NCI-H1048 (cell line): ENCODE measurements around the gene IFT43.

Experiments used
- DNase-seq: peaks from one replicate; lab custom pipeline; 2025; lab: John Stamatoyannopoulos, UW

IFT43 gene

GRCh38 chr14:76015191-76015590 lies 29.6 kb downstream of the IFT43 start:
- no peak for DNase-seq

DNA sequence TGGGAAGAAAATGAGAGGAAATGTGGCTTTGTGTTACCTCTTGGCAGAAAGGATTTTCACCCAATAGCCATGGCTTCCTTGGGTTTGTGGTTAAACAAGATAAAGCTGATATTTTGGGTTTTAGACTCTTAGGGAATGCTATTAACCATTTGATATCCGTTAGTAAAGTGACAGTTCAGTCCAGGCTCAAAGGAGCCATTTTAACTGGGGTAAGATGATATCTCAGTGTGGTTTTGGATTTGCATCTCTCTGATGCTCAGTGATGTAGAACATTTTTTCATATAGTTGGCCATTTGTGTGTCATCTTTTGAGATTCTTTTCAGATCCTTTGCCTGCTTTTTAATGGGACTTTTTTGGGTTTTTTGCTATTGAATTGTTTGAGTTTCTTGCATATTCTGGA lies 30.1 kb downstream of the IFT43 start:
- DNase-seq, result no peak

DNA sequence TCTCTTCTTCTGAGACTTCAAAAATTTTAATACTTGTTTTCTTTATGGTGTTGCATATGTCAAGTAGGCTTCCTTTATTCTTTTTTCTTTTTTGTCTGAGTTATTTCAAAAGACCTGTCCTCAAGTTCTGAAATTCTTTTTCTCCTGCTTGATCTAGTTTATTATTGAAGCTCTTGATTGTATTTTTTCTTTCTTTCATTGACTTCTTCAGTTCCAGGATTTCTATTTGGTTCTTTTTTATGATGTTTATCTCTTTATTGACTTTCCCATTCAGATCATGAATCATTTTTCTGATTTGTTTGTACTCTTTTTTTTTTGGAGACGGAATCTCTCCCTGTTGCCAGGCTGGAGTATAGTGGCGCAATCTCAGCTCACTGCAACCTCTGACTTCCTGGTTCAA lies 34.1 kb downstream of the IFT43 start:
- no peak for DNase-seq

- DNase-seq, result no peak
Measured at GRCh38 chr14:76022991-76023390, 37.4 kb downstream of the IFT43 start.

GRCh38 chr14:76023757-76024156 lies 38.2 kb downstream of the IFT43 start:
- DNase-seq, result no peak

DNA sequence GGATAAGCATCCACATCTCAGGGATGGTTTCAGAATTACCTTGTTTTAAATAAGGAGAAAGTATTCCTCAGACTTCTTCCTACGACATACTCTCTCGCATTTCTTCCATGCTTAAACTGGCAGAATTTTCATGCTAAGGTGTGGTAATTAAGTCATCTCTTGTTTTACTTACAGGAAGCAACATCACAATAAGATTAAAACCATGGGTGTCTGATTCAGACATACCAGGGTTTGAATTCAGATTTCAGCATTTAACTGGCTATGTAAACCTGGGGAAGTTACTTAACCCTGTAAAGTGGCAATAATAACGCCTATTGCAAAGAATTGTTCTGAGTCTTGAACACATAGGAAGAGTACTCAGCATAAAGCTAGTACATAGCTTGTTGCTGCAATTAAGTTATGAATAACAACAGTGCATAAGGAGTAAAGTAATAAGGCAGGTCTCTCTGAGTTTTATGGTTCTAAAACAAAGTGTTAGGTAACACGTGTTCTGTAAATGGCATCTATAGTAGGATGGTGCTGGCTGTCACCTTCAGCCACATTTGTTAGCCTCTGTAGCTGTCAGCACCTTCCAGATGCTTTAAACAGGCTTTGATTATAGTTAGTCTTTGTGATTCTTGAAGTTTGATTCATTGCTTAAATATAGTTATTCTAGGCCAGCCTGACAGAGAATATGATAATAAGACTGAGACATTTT lies 38.8 kb downstream of the IFT43 start:
- DNase-seq, result no peak

- no peak for DNase-seq
Measured at GRCh38 chr14:76034566-76034965, 49.0 kb downstream of the IFT43 start.

DNA sequence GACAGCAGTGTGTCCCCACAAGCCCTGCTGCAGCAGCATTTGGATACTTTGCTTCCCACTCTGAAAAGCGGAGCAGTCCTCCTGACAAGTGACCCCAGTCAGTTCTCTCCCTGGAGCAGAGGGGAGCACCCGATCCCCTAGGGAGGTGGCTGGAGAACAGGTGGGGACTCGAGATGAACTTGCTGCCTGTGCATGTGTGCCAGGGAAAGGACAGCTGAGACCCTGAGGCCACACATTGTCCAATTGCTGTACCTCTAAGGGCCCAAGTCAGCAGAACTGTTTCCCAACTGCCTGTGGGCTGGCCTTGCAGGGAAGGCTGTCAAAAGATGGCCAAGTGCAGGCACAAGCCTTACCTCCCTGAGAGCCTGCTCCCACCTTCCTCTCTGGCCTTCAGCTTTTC lies 55.1 kb downstream of the IFT43 start:
- DNase-seq, result no peak

- no peak for DNase-seq
Measured at GRCh38 chr14:76045773-76046172, 60.2 kb downstream of the IFT43 start.

DNA sequence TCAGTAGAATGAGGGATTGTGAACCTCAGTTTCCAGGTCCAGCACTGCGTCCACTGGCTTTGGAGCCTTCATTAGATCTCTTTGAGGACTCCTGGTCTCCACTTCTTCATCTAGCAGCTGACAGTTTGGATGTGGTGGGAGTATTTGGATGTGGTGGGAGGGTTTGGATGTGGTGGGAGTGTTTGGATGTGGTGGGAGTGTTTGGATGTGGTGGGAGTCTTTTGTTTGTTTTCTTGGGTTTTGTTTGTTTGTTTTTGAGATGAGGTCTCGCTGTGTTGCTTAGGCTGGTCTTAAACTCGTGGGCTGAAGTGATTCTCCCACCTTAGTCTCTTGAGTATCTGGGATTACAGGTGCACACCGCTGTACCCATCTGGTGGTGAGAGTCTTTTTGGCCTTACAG lies 64.7 kb downstream of the IFT43 start:
- DNase-seq, result no peak

- no peak for DNase-seq
Measured at GRCh38 chr14:76050797-76051392, 65.3 kb downstream of the IFT43 start.

DNA sequence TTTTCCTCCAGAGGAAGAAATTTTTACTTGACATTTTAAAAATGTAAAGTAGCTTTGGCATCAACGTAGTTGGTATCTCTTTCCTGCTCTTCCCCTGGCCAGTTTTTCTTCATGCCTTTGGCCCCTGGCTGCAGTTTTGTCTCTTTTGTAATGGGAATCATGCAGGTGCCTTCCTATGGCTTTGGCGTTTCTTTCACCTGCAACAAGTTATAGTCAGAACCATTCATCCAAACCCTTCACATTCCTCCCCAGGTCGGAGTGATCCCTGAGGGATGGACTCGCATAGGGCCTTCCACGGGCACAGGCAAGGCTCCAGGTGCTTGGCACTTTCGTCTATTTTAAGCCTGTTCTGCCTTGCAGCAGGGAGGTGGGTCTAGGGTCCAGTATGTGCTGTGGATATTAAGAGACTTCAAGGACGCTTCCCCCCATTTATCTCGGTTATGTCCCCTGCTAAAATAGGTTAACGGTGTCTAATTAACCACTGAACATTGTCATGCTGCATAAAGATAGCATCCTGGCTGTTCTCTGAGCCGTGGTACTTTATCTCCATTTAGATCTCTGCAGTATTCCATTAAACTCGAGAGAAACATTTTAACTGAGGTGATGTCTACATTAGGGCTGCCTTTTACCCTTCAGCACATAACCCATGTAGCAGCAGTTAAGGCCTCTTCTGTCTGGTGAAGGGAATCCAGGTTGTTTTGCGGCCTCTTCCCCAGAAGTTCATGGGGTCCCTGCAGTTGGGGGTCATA lies 66.3 kb downstream of the IFT43 start:
- no peak for DNase-seq

GRCh38 chr14:76053572-76054355 lies 68.2 kb downstream of the IFT43 start:
- DNase-seq, result no peak

- no peak for DNase-seq
Measured at GRCh38 chr14:76055330-76055729, 69.8 kb downstream of the IFT43 start.

DNA sequence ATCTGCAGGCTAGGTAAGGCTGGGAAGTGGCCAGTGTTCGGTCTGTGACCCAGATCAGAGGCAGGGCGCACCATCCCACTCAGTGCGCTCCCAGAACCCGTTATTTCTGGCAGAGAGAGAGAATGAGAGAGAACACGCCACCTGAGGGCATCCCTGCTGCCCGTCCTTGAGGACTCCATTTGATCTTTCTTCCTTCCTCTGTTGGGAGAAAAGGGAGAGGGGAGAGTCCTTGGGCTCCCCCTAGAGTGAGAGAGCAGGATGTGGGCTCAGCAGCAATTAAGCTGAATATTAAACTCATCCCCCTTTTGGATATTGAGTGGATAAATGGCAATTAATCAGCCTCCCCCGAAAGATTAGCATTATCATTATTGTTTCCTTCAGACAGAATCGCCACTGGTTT lies 70.6 kb downstream of the IFT43 start:
- DNase-seq, result no peak

GRCh38 chr14:76057914-76058313 lies 72.4 kb downstream of the IFT43 start:
- no peak for DNase-seq

GRCh38 chr14:76063327-76063726 lies 77.8 kb downstream of the IFT43 start:
- no peak for DNase-seq

DNA sequence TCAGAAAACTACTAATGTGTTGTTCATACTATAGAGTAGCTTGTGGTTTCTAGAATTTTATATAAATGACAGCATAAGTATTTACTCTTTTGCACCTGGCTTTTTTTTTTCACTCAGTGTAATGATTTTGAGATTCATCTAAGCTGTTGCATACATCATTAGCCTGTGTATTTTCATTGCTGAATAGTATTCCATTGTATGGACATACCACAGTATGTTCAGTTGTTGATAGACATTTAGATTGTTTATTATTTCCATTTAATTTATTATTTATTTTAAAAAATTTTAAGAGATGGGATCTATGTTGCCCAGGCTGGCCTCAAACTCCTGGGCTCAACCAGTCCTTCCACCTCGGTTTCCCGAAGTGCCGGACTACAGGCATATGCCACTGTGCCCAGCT lies 80.0 kb downstream of the IFT43 start:
- DNase-seq, result no peak

GRCh38 chr14:76067536-76067935 lies 82.0 kb downstream of the IFT43 start:
- no peak for DNase-seq

GRCh38 chr14:76073717-76074116 lies 88.2 kb downstream of the IFT43 start:
- DNase-seq, result no peak

- DNase-seq, result no peak
Measured at GRCh38 chr14:76077340-76077739, 91.8 kb downstream of the IFT43 start.

DNA sequence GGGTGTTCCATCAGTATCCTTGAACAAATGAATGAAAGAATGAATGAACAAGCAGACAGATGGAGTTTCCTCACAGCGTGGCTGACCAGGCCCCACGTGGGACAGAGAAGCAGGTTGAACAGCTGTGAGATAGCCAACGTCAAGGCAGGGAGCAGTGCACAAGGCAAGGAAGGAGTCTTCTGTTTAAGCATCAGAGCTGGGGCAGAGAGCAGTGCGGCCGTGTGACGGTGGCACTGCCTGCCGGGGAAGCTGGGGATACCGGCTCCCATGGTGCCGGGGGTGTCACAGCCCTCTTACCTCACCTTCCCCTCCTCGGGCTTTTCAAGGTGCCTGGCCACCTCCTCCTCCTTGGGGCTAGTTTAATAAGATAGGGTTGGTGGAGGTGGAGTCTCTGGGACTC lies 92.9 kb downstream of the IFT43 start:
- no peak for DNase-seq

GRCh38 chr14:76080025-76080424 lies 94.5 kb downstream of the IFT43 start:
- DNase-seq, result no peak
